Gastrocnemius medialis (tissue), 4 donors: Measurements from ENCODE around the gene SLC12A7.

Source experiments
- POLR2A ChIP-seq, 2 donors: fragments of 450-650 bp; IDR thresholded peaks; one replicate each; pipeline ENCODE4 v1.6.1; 2017; ENCODE audit warnings: antibody characterized with exemption in 2 of 2, mild to moderate bottlenecking in 2 of 2, moderate library complexity in 2 of 2
- TF ChIP-seq, protein P1 (sequence below), 5 experiments: fragments of 450-650 bp in 3 of 5; fragments of 200-600 bp in 2 of 5; sonication (generic) in 2 of 5; IDR thresholded peaks in 4 of 5; conservative IDR thresholded peaks in 1 of 5; 1 replicate in 4 of 5; 2 replicates in 1 of 5; pipeline ENCODE4 v1.5.1; 2016 to 2019; ENCODE audit warnings: antibody characterized with exemption in 5 of 5, mild to moderate bottlenecking in 3 of 5, moderate library complexity in 3 of 5

GRCh38 chr5:1019001-1019905, 92.6 kb downstream of the SLC12A7 start:
- TF ChIP-seq, protein P1, sequence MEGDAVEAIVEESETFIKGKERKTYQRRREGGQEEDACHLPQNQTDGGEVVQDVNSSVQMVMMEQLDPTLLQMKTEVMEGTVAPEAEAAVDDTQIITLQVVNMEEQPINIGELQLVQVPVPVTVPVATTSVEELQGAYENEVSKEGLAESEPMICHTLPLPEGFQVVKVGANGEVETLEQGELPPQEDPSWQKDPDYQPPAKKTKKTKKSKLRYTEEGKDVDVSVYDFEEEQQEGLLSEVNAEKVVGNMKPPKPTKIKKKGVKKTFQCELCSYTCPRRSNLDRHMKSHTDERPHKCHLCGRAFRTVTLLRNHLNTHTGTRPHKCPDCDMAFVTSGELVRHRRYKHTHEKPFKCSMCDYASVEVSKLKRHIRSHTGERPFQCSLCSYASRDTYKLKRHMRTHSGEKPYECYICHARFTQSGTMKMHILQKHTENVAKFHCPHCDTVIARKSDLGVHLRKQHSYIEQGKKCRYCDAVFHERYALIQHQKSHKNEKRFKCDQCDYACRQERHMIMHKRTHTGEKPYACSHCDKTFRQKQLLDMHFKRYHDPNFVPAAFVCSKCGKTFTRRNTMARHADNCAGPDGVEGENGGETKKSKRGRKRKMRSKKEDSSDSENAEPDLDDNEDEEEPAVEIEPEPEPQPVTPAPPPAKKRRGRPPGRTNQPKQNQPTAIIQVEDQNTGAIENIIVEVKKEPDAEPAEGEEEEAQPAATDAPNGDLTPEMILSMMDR (IDR thresholded peaks at IDR 0.05 in 4 of 5, conservative IDR thresholded peaks at IDR 0.05 in 1 of 5), result no peak
- TF ChIP-seq POLR2A (IDR thresholded peaks at IDR 0.05), result no peak
